ENCODE data around the gene TNIP3. TPM values are rescaled to one million over a fixed set of nuclear protein-coding genes. Genes with fewer than 3 reads are reported as not detected.
"Not testable (repeated sequence)": the region's sequence is repeated elsewhere in the genome, so short reads cannot be mapped to it uniquely, and the experiment has no call there.

Gene TNIP3
- polyA plus RNA-seq, 10 donors, result 0.05 to 0.50 (median 0.24) TPM

- DNase-seq, result no peak
Measured at GRCh38 chr4:121180558-121180957, 16.4 kb upstream of the TNIP3 start.

- no peak for DNase-seq
Measured at GRCh38 chr4:121177246-121178137, 13.4 kb upstream of the TNIP3 start.

- no peak for DNase-seq
Measured at GRCh38 chr4:121176082-121176934, 12.2 kb upstream of the TNIP3 start.

- DNase-seq, result not testable (repeated sequence)
Measured at GRCh38 chr4:121171477-121171876, 7.4 kb upstream of the TNIP3 start.

GRCh38 chr4:121168446-121169281 lies 4.5 kb upstream of the TNIP3 start:
- no peak for DNase-seq

GRCh38 chr4:121166976-121167375 lies 2.9 kb upstream of the TNIP3 start:
- DNase-seq, result no peak

GRCh38 chr4:121165206-121165605 lies 1.1 kb upstream of the TNIP3 start:
- DNase-seq, result no peak

- peak in 2 of 3 donors; percentile 19 to 59 for DNase-seq
Measured at GRCh38 chr4:121156822-121157769, 7.0 kb downstream of the TNIP3 start.

GRCh38 chr4:121155893-121156292 lies 8.2 kb downstream of the TNIP3 start:
- peak in 1 of 3 donors; percentile 76 for DNase-seq

- DNase-seq, result no peak
Measured at GRCh38 chr4:121154103-121154515, 10.0 kb downstream of the TNIP3 start.

GRCh38 chr4:121151942-121152341 lies 12.2 kb downstream of the TNIP3 start:
- DNase-seq, result no peak

- no peak for DNase-seq
Measured at GRCh38 chr4:121150486-121150885, 13.6 kb downstream of the TNIP3 start.

DNA sequence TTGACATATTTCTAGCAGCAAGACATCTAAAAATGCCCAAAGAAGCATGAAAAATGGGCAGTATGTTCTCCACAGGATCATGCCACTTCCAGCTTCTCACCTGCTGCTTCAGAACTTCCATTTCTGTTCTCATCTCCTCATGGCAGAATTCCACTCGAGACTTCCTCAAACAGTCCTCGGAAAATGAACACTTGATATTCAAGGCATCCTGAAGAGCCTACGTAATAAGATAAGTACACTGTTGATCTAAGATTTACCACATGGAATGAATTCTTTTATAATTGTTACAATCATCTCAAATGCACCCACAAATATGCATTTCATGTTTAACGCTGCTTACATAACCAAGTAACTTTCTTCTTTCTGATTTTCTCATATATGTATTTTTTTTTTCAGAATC lies 14.1 kb downstream of the TNIP3 start:
- peak in 1 of 3 donors; percentile 29 for DNase-seq

- no peak for DNase-seq
Measured at GRCh38 chr4:121148621-121149020, 15.5 kb downstream of the TNIP3 start.

DNA sequence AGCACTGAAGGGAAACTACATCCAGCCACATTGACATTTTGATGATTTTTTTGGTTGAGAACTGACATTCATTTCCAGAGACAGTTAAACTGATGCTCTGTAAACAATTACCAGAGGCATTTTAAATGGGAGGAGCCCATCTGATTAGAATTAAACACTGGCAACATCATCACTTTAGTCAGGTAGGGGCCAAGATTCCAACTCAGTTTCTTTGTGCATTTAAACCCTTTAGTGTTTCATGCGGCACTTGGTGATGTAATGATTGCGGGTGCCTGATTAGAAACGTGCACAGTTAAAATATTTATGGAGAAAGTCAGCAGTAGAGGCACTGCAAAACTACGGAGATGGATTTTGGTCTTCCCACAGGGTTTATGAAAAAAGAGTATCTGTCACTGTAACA lies 16.1 kb downstream of the TNIP3 start:
- DNase-seq, result peak in 1 of 3 donors; percentile 76

DNA sequence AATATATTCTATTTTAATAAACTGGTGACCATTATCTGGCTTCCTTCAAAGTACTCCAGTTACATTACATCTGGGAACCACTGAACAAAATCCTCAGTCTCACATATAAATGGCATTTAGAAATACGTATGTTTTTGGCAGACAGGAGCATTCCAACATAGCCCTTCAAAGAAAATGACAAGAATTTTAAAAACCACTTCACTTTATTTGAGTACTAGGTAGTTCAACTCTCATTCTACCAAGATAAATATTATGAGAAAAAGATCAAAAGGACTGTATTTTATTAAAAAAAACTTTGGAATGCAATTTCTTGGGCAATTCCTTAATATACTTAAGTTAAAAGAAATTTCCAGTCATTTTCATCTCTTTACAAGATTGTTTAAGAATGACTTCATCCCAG lies 17.6 kb downstream of the TNIP3 start:
- DNase-seq, result peak in 1 of 3 donors; percentile 30

GRCh38 chr4:121145430-121145829 lies 18.7 kb downstream of the TNIP3 start:
- no peak for DNase-seq

- no peak for DNase-seq
Measured at GRCh38 chr4:121144021-121144420, 20.1 kb downstream of the TNIP3 start.

GRCh38 chr4:121143131-121143530 lies 21.0 kb downstream of the TNIP3 start:
- no peak for DNase-seq

- DNase-seq, result peak in 1 of 3 donors; percentile 95
Measured at GRCh38 chr4:121140716-121141460, 23.2 kb downstream of the TNIP3 start.

All from muscle of back (tissue), 11 donors.